Subcutaneous abdominal adipose tissue (tissue), 5 donors: ENCODE data around the gene RBP7.
"Not testable (repeated sequence)": the region's sequence is repeated elsewhere in the genome, so short reads cannot be mapped to it uniquely, and the experiment has no call there.

Experiments used
- H3K27ac ChIP-seq: one replicate; pipeline ENCODE4 v1.7.0; 2013; ENCODE audit warnings: low read depth, mild to moderate bottlenecking, inconsistent platforms, low read length, moderate library complexity
- H3K27me3 ChIP-seq, 5 donors: one replicate each; pipeline ENCODE4 v1.7.0; 2013; ENCODE audit warnings: low read length in 5 of 5, inconsistent platforms in 1 of 5; ENCODE audit not compliant: control insufficient read depth in 5 of 5, insufficient read depth in 4 of 5
- H3K36me3 ChIP-seq, 5 donors: one replicate each; pipeline ENCODE4 v1.7.0; 2013; ENCODE audit warnings: low read length in 5 of 5; ENCODE audit not compliant: control insufficient read depth in 5 of 5, insufficient read depth in 5 of 5
- H3K4me1 ChIP-seq, 5 donors: one replicate each; pipeline ENCODE4 v1.7.0; 2013; ENCODE audit warnings: low read length in 5 of 5, mild to moderate bottlenecking in 3 of 5, moderate library complexity in 1 of 5; ENCODE audit not compliant: control insufficient read depth in 5 of 5, insufficient read depth in 5 of 5
- H3K4me3 ChIP-seq, 5 donors: one replicate each; pipeline ENCODE4 v1.7.0; 2013; ENCODE audit warnings: low read length in 5 of 5, low read depth in 1 of 5
- H3K9ac ChIP-seq, 5 donors: one replicate each; pipeline ENCODE4 v1.7.0; 2013; ENCODE audit warnings: low read length in 5 of 5, mild to moderate bottlenecking in 4 of 5, moderate library complexity in 3 of 5
- H3K9me3 ChIP-seq, 5 donors: one replicate each; pipeline ENCODE4 v1.7.0; 2013; ENCODE audit warnings: low read length in 5 of 5; ENCODE audit not compliant: control insufficient read depth in 5 of 5
- donor health status: healthy.
- donor health status: healthy.
- donor health status: healthy.
- donor health status: healthy.
- donor health status: healthy.

Gene RBP7

DNA sequence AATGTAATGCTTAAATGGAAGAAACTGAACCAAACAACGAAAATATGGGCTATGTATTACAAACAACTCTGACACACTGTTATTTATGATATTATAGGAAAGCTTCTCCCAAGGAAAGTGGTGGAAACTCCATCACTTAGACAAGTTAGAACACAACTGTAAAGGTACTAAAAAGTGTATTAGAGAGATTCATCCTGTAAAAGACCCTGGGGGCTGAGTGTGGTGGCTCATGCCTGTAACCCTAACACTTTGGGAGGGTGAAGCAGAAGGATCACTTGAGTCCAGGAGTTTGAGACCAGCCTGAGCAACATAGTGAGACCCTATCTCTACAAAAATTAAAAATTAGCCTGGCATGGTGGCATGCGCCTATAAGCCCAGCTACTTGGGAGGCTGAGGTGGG is 28.3 kb downstream of the RBP7 start:
- Histone ChIP-seq H3K27me3 (no peaks in the 10 kb centered on the region), H3K4me1 (no peaks in the 10 kb centered on the region), H3K9ac (no peak overlapping the region), H3K9me3 (no peaks in the 10 kb centered on the region), H3K4me3 (no peak overlapping the region), H3K27ac (no peak overlapping the region), H3K36me3 (no peaks in the 10 kb centered on the region)

DNA sequence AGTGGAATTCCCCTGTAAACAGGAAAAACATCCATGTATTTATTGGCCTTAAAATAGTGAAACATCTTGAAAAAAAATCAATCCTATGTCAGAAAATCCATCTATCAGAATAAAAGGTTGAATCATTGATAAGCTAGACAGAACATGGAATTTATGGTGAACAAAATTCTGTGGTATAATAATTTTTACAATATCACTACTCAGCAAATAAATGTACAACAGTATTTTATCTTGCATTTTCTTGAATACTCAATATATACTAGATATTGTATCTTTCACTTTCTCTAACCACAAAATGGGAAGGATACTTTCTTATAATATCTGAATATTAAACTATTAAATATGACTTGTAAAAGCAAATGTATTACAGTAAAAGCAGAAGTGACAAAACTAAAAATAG is 30.0 kb downstream of the RBP7 start:
- Histone ChIP-seq H3K27ac (no peak overlapping the region), H3K9me3 (no peaks in the 10 kb centered on the region)

GRCh38 chr1:10028956-10029500 is 32.0 kb downstream of the RBP7 start:
- H3K27ac ChIP-seq, H3K9ac ChIP-seq, H3K36me3 ChIP-seq, H3K27me3 ChIP-seq, H3K9me3 ChIP-seq, H3K4me3 ChIP-seq: not testable (repeated sequence)
- peaks cover 3 to 15% (median 12%) of the 10 kb centered on the region in 5 donors for H3K4me1 ChIP-seq

More for the DNA sequence above, 30.0 kb downstream of the RBP7 start:
- Histone ChIP-seq H3K9ac (no peak overlapping the region), H3K36me3 (no peaks in the 10 kb centered on the region), H3K27me3 (no peaks in the 10 kb centered on the region), H3K4me1 (peaks cover 0 to under 1% (median 0%) of the 10 kb centered on the region in 5 donors), H3K4me3 (no peak overlapping the region)

DNA sequence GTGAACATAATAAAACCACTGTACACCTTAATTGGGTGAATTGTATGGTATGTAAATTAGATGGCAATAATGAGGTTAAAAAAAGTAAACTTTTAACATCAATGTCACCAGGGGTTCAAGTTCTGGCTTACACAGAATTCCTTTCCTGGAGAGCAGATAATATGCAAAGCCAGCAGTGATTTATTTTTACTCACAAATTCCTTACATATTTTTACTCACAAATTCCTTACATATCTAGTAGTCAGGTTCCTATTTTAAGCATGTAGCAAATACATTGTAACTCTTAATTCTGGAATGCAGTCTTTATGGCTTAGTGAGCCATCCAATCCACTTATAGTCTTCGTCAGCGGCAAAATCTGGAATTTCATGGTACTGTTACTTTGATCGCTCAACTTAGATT is 34.4 kb downstream of the RBP7 start:
- Histone ChIP-seq H3K9me3 (no peaks in the 10 kb centered on the region), H3K36me3 (no peaks in the 10 kb centered on the region), H3K9ac (no peak overlapping the region), H3K27ac (no peak overlapping the region), H3K27me3 (no peaks in the 10 kb centered on the region), H3K4me1 (peaks cover 4 to 24% (median 22%) of the 10 kb centered on the region in 5 donors), H3K4me3 (no peak overlapping the region)

DNA sequence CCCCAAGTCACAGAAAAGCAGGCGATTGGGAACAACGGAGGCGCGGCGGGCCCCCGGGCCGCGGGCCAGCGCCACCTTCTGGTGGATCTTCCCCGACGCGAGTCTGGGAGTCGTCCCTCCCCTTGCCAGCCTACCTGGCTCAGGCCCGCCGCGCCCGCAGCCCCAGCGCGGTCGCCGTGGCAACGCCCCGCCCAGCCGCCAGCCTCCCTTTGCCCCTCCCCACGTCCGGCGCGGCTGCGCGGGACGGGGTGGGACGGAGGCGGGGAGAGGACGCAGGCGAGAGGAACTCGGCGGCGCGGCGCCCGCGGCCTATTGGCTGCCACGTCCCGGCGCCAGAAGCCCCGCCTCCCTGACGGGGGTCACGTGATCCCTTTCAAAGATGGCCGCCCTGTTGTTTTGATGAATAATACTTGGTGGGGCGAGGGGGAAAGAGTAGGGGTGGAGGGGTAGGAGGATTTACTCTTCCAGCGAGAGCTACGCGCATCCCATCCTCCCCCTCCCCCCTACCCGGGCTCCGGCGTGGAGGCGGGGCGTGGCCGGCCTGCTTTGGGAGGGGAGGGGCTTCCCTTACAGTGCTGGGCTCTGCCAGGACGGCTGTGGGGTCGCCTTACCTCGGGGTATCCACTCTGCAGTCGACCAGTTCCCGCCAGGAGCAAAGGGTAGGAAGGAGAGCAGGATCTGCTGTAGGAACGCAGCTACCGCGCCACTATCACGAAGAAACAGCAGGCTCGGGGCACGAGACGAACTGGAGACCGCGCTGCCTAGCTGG is 35.7 kb downstream of the RBP7 start, which contains the start of gene UBE4B:
Gene UBE4B (plus strand): TSS at position 369 of the 769 bp plus-strand sequence. CDS start 713 bp downstream, outside the sequence.
- H3K27ac ChIP-seq, result peak within 1 kb of the TSS; percentile 98

GRCh38 chr1:10033359-10033845 is 36.4 kb downstream of the RBP7 start:
- Histone ChIP-seq H3K4me1 (peaks cover 4 to 24% (median 22%) of the 10 kb centered on the region in 5 donors), H3K9me3 (no peaks in the 10 kb centered on the region), H3K36me3 (peaks cover 3 to 18% (median 8%) of the 10 kb centered on the region in 5 donors), H3K4me3 (peak overlapping the region; percentile 82 to 100 (median 98)), H3K27ac (peak overlapping the region; percentile 98), H3K9ac (peak overlapping the region; percentile 70 to 98 (median 84)), H3K27me3 (no peaks in the 10 kb centered on the region)

More for the DNA sequence above, 35.7 kb downstream of the RBP7 start, which contains the start of gene UBE4B:
- H3K9me3 ChIP-seq, result no peaks in the 10 kb centered on the region
- peak within 1 kb of the TSS; percentile 82 to 100 (median 98) for H3K4me3 ChIP-seq
- H3K4me1 ChIP-seq, result peaks cover 4 to 24% (median 22%) of the 10 kb centered on the region in 5 donors
- H3K36me3 ChIP-seq, result peaks cover 0 to 13% (median 5%) of the 10 kb centered on the region in 5 donors
- H3K27me3 ChIP-seq, result no peaks in the 10 kb centered on the region
- peak within 1 kb of the TSS; percentile 73 to 98 (median 84) for H3K9ac ChIP-seq

DNA sequence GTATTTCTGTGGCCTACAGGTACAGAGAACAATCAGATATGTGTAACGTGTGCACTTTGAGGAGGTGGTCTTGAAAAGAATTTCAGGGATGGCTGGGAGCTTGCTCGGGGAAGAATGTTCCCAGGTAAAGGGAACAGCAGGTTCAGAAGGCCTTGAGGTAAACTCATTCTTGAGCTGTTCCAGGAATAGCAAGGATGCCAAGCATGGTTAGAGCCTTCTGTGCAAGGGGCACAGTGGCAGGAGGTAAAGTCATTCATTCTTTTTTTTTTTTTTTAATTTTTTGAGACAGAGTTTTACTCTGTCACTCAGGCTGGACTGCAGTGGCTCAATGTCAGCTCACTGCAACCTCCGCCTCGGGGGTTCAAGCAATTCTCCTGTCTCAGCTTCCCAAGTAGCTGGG is 45.7 kb downstream of the RBP7 start:
- Histone ChIP-seq H3K27ac (no peak overlapping the region), H3K4me3 (no peak overlapping the region), H3K9me3 (no peaks in the 10 kb centered on the region), H3K4me1 (peaks cover 9 to 21% (median 17%) of the 10 kb centered on the region in 5 donors), H3K9ac (no peak overlapping the region), H3K36me3 (peaks cover 2 to 27% (median 9%) of the 10 kb centered on the region in 5 donors), H3K27me3 (no peaks in the 10 kb centered on the region)

GRCh38 chr1:10045480-10046355 is 48.7 kb downstream of the RBP7 start:
- H3K36me3 ChIP-seq, result peaks cover 0 to 16% (median 4%) of the 10 kb centered on the region in 5 donors
- H3K4me3 ChIP-seq, result no peak overlapping the region
- H3K9ac ChIP-seq, result peak overlapping the region in 1 of 5 donors; percentile 39
- H3K27me3 ChIP-seq, result no peaks in the 10 kb centered on the region
- H3K4me1 ChIP-seq, result peaks cover 9 to 21% (median 17%) of the 10 kb centered on the region in 5 donors
- no peaks in the 10 kb centered on the region for H3K9me3 ChIP-seq
- H3K27ac ChIP-seq, result no peak overlapping the region

GRCh38 chr1:10046356-10047085 is 49.5 kb downstream of the RBP7 start:
- H3K9ac ChIP-seq, result peak overlapping the region in 2 of 5 donors; percentile 1 to 39
- H3K9me3 ChIP-seq, result no peaks in the 10 kb centered on the region
- no peak overlapping the region for H3K4me3 ChIP-seq
- H3K36me3 ChIP-seq, result peaks cover 0 to 20% (median 3%) of the 10 kb centered on the region in 5 donors
- peaks cover 9 to 21% (median 17%) of the 10 kb centered on the region in 5 donors for H3K4me1 ChIP-seq
- no peaks in the 10 kb centered on the region for H3K27me3 ChIP-seq
- H3K27ac ChIP-seq, result no peak overlapping the region
